Subcutaneous abdominal adipose tissue (tissue), 5 donors: ENCODE results near the gene PLCG2.
A peak's percentile ranks its signal among the peaks of the same experiment; 100 is the strongest.

Source experiments
- H3K27ac ChIP-seq: one replicate; pipeline ENCODE4 v1.7.0; 2013; ENCODE audit warnings: low read depth, mild to moderate bottlenecking, inconsistent platforms, low read length, moderate library complexity
- H3K27me3 ChIP-seq, 5 donors: one replicate each; pipeline ENCODE4 v1.7.0; 2013; ENCODE audit warnings: low read length in 5 of 5, inconsistent platforms in 1 of 5; ENCODE audit not compliant: control insufficient read depth in 5 of 5, insufficient read depth in 4 of 5
- H3K36me3 ChIP-seq, 5 donors: one replicate each; pipeline ENCODE4 v1.7.0; 2013; ENCODE audit warnings: low read length in 5 of 5; ENCODE audit not compliant: control insufficient read depth in 5 of 5, insufficient read depth in 5 of 5
- H3K4me1 ChIP-seq, 5 donors: one replicate each; pipeline ENCODE4 v1.7.0; 2013; ENCODE audit warnings: low read length in 5 of 5, mild to moderate bottlenecking in 3 of 5, moderate library complexity in 1 of 5; ENCODE audit not compliant: control insufficient read depth in 5 of 5, insufficient read depth in 5 of 5
- H3K4me3 ChIP-seq, 5 donors: one replicate each; pipeline ENCODE4 v1.7.0; 2013; ENCODE audit warnings: low read length in 5 of 5, low read depth in 1 of 5
- H3K9ac ChIP-seq, 5 donors: one replicate each; pipeline ENCODE4 v1.7.0; 2013; ENCODE audit warnings: low read length in 5 of 5, mild to moderate bottlenecking in 4 of 5, moderate library complexity in 3 of 5
- H3K9me3 ChIP-seq, 5 donors: one replicate each; pipeline ENCODE4 v1.7.0; 2013; ENCODE audit warnings: low read length in 5 of 5; ENCODE audit not compliant: control insufficient read depth in 5 of 5
- donor health status: healthy.
- donor health status: healthy.
- donor health status: healthy.
- donor health status: healthy.
- donor health status: healthy.

The PLCG2 gene

DNA sequence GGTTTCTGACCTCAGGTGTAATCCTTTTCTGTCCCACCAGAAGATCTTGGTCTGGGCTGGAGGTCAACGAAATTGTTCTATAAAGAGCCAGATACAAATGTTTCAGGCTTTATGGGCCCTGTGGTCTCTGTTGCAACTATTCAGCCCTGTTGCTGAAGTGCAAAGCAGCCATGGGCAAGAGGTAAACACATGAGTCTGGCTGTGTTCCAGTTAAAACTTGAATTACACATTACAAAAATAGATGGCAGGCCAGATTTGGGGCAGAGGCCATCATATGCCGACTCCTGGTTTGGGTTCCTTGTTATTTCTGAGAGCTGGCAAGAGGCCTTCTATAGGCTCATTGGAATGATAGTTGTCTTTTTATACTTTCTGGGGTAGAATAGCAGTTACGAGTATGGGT is 117.8 kb downstream of the PLCG2 start:
- Histone ChIP-seq H3K27me3 (no peaks in the 10 kb centered on the region), H3K9ac (no peak overlapping the region), H3K9me3 (no peaks in the 10 kb centered on the region), H3K4me3 (peak overlapping the region in 1 of 5 donors; percentile 16), H3K36me3 (peaks cover 0 to 48% (median 17%) of the 10 kb centered on the region in 5 donors), H3K27ac (no peak overlapping the region), H3K4me1 (peaks cover 2 to 28% (median 13%) of the 10 kb centered on the region in 5 donors)

DNA sequence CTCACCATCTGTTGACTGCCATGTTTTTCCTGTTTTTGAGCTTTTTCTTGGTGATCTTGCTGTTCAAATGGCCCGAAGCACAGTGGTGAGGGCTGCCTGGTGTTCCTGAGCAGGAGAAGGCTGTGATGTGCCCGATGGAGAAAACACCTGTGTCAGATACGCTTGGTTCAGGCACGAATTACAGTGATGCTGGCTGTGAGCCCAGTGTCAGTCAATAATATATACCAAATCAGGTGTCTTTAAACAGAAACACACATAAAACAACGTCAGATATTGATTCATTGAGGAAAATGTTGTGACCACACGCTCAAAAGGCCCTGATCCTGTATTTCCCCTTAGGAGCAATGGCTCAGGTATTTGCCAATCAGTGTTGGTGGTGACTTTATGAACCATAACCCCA is 120.5 kb downstream of the PLCG2 start:
- H3K27me3 ChIP-seq: no peaks in the 10 kb centered on the region
- H3K9ac ChIP-seq: no peak overlapping the region
- H3K4me3 ChIP-seq: no peak overlapping the region
- no peaks in the 10 kb centered on the region for H3K9me3 ChIP-seq
- no peak overlapping the region for H3K27ac ChIP-seq
- peaks cover 0 to 43% (median 13%) of the 10 kb centered on the region in 5 donors for H3K36me3 ChIP-seq
- H3K4me1 ChIP-seq: peaks cover 2 to 28% (median 13%) of the 10 kb centered on the region in 5 donors

DNA sequence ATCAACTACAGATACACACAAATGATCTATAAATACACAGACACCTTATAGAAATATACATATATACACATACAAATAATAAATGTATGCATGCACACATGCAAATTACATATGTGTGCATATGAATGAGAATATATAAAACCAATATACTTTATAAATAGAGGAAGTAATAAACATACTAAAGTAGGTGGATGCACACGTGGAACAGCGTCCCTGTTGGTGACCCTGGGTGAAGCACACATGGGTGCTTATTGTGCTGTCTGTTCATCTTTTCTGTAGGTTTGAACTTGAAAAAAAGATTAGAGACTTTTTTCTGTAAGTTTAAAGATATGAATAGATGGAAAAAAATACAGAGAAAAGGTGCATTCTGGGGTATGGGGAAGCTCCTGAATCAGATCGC is 120.9 kb downstream of the PLCG2 start:
- Histone ChIP-seq H3K27ac (no peak overlapping the region), H3K27me3 (no peaks in the 10 kb centered on the region), H3K4me1 (peaks cover 2 to 28% (median 13%) of the 10 kb centered on the region in 5 donors), H3K9me3 (no peaks in the 10 kb centered on the region), H3K4me3 (no peak overlapping the region), H3K9ac (no peak overlapping the region), H3K36me3 (peaks cover 0 to 44% (median 11%) of the 10 kb centered on the region in 5 donors)

DNA sequence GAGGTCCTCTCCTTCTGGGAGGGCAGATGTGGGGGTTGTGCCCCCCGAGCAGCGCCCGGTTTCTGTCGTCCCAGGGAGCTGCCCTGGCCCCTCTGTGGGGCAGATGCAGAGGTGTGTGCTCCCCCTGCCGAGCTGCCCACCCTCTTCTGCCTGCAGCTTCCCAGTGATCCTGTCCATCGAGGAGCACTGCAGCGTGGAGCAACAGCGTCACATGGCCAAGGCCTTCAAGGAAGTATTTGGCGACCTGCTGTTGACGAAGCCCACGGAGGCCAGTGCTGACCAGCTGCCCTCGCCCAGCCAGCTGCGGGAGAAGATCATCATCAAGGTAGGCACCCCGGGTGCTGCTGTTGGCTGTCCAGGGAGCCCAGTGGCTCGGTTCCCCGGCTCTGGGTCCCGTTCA is 121.4 kb downstream of the PLCG2 start:
- Histone ChIP-seq H3K4me3 (no peak overlapping the region), H3K4me1 (peaks cover 2 to 28% (median 13%) of the 10 kb centered on the region in 5 donors), H3K9me3 (no peaks in the 10 kb centered on the region), H3K27ac (no peak overlapping the region), H3K36me3 (peaks cover 0 to 44% (median 10%) of the 10 kb centered on the region in 5 donors), H3K27me3 (no peaks in the 10 kb centered on the region), H3K9ac (no peak overlapping the region)

DNA sequence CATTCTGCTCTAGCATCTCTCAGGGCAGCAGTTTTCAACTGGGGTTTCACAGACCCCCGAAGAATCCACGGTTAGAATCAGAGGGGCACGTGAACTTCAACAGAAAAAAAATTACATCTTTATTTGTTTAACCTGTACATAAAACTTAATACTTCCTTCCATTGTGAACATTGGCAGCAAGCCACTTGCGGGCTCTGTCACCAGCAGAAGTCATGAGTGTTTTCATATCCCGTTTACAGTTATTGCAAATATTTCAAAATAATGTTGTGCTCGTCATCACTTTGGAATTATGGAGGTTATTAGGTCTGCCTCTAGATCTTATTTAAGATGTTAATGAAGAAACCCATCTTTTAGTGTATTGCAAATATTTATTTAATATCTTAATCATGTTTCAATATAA is 122.4 kb downstream of the PLCG2 start:
- H3K4me1 ChIP-seq: peaks cover 2 to 27% (median 11%) of the 10 kb centered on the region in 5 donors
- no peak overlapping the region for H3K9ac ChIP-seq
- no peak overlapping the region for H3K4me3 ChIP-seq
- no peaks in the 10 kb centered on the region for H3K9me3 ChIP-seq
- H3K36me3 ChIP-seq: peaks cover 0 to 36% (median 5%) of the 10 kb centered on the region in 5 donors
- H3K27ac ChIP-seq: no peak overlapping the region
- H3K27me3 ChIP-seq: no peaks in the 10 kb centered on the region

DNA sequence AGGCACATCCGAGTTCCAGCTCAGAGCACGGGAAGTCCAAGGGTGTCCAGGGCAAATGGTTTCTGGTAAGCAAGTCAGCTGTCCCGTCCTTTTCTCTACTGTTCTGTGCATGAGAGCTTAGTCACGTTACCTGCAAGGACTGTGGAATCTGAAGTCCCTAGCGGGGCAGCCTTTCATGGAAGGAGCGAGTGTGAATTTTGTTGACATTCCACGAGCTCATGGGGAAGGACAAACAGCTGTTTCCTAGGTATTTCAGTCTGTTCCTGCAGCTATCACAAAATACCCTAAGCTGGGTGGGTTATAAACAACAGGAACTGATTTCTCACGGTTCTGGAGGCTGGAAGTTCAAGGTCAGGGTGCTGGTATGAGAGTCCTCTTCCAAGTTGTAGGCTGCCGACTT is 122.9 kb downstream of the PLCG2 start:
- H3K9me3 ChIP-seq: no peaks in the 10 kb centered on the region

DNA sequence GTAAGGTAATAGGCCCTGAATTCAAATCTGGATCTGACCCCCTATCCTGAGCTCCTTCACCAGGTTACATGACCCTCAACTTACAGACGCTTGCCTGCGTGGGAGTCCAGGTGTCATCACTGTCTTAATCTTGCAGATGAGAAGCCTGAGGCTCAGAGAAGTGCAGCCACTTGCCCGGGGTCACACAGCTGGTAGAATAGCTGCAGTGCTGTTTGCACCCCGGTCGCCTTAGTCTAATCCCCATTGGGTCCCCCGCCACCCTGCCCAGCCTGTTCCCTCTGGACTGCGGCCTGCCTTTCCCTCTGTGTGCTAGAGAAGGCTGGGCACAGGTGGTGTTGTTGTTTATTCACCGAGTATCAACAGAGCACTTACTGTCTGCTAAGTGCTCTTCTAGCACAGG is 125.2 kb downstream of the PLCG2 start:
- Histone ChIP-seq H3K4me1 (peaks cover 0 to 19% (median 2%) of the 10 kb centered on the region in 5 donors), H3K36me3 (peaks cover 0 to 47% (median 12%) of the 10 kb centered on the region in 5 donors), H3K27ac (no peak overlapping the region), H3K4me3 (no peak overlapping the region), H3K9me3 (no peaks in the 10 kb centered on the region), H3K27me3 (no peaks in the 10 kb centered on the region), H3K9ac (no peak overlapping the region)

More for the DNA sequence above, 122.9 kb downstream of the PLCG2 start:
- Histone ChIP-seq H3K4me1 (peaks cover 0 to 22% (median 5%) of the 10 kb centered on the region in 5 donors), H3K27me3 (no peaks in the 10 kb centered on the region), H3K9ac (no peak overlapping the region), H3K36me3 (peaks cover 0 to 36% (median 5%) of the 10 kb centered on the region in 5 donors), H3K4me3 (no peak overlapping the region), H3K27ac (no peak overlapping the region)

DNA sequence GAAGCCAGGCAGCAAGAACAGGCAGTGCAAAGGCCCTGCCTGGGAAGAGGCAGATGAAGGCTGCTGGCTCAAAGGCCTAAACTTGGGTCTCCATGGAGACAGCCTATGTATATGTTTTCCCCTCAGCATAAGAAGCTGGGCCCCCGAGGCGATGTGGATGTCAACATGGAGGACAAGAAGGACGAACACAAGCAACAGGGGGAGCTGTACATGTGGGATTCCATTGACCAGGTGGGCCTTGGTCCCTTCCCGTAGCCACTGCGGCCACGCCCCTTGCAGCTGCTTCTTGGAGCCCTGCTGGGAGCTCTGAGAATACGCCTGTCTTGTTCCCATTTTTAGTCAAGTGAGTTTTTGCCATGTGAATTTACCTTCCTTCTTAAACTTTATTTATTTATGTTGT is 126.2 kb downstream of the PLCG2 start:
- peaks cover 0 to 48% (median 12%) of the 10 kb centered on the region in 5 donors for H3K36me3 ChIP-seq
- peaks cover 0 to 17% (median 2%) of the 10 kb centered on the region in 5 donors for H3K4me1 ChIP-seq
- no peak overlapping the region for H3K27ac ChIP-seq
- H3K9ac ChIP-seq: no peak overlapping the region
- H3K27me3 ChIP-seq: no peaks in the 10 kb centered on the region
- H3K9me3 ChIP-seq: no peaks in the 10 kb centered on the region
- H3K4me3 ChIP-seq: no peak overlapping the region

DNA sequence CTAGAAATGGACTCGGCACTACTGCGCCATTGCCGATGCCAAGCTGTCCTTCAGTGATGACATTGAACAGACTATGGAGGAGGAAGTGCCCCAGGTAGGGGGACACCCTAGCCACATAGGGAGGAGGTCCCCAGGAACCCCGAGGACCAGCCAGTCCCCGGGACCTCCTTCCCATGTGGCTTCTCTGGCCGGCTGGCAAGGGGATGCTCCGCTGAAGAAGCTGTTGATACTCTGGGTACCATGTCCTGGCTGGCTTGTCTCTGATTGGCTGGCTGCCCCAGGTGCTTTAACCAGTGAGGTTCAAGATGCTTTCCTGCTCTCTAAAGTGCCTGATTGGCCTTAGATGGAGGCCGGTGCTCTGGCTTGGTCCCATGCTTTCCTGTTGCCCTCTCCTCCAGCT is 128.6 kb downstream of the PLCG2 start:
- Histone ChIP-seq H3K27ac (no peak overlapping the region), H3K4me3 (no peak overlapping the region), H3K27me3 (no peaks in the 10 kb centered on the region), H3K9me3 (no peaks in the 10 kb centered on the region), H3K4me1 (no peaks in the 10 kb centered on the region), H3K36me3 (peaks cover 0 to 46% (median 8%) of the 10 kb centered on the region in 5 donors), H3K9ac (no peak overlapping the region)

DNA sequence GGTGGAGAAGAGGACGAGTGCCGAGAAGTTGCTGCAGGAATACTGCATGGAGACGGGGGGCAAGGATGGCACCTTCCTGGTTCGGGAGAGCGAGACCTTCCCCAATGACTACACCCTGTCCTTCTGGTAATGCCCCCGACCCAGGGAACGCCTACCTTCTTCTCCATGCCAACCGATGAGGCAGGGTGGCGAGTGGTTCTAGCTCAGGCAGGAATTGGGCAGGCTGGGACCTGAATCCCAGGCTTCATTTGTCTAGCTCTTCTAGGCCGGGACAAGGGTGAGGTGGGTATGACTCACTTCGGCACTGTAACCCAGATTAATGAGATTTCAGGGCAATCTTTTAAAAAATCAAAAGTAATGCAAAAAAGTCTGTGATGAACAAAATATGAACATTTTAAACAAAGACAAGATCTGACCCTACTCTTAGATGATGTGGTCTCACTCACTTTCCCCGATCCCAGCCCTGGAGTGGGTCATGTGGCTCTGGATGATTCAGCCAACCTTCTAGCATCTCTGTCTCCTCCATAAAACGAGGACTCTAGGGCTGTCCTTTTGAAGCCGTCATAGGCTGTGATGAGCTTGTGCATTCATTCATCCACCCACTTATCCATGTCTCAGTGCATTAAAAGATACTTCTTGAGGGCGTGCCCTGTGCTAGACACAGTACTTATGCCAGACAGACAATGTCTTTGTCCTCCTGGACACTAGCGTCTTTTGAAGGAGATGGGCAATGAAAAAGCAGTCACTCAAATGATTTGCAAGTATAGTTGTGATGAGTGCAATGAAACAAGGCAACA is 129.6 kb downstream of the PLCG2 start:
- H3K4me3 ChIP-seq: no peak overlapping the region
- no peak overlapping the region for H3K9ac ChIP-seq
- no peaks in the 10 kb centered on the region for H3K4me1 ChIP-seq
- no peak overlapping the region for H3K27ac ChIP-seq
- H3K36me3 ChIP-seq: peaks cover 0 to 47% (median 17%) of the 10 kb centered on the region in 5 donors
- no peaks in the 10 kb centered on the region for H3K27me3 ChIP-seq
- no peaks in the 10 kb centered on the region for H3K9me3 ChIP-seq
